GM12875 (cell line): ENCODE data around the gene RDH16.

Experiments used
- H3K4me3 ChIP-seq: one replicate; pipeline ENCODE4 v1.5.1; 2011; ENCODE audit warnings: low read depth, low read length, control low read depth
- CTCF ChIP-seq: IDR thresholded peaks from 2 replicates; pipeline ENCODE4 v1.5.1; 2011; ENCODE audit warnings: low read depth, mild to moderate bottlenecking, control low read depth, inconsistent platforms, low read length, moderate library complexity, borderline replicate concordance; ENCODE audit not compliant: insufficient read depth

Gene RDH16

GRCh38 chr12:56908136-56908535 lies 49.3 kb downstream of the RDH16 start:
- no peak for TF ChIP-seq CTCF

GRCh38 chr12:56905852-56906251 lies 51.6 kb downstream of the RDH16 start:
- no peak overlapping the region for H3K4me3 ChIP-seq
- TF ChIP-seq CTCF: no peak

More at GRCh38 chr12:56908136-56908535, 49.3 kb downstream of the RDH16 start:
- H3K4me3 ChIP-seq: no peak overlapping the region

GRCh38 chr12:56903374-56903773 lies 54.0 kb downstream of the RDH16 start:
- no peak for TF ChIP-seq CTCF

More at GRCh38 chr12:56903374-56903773, 54.0 kb downstream of the RDH16 start:
- H3K4me3 ChIP-seq: no peak overlapping the region
